GM19372 (cell line): ENCODE results near the gene SMAGP.
"Not testable (repeated sequence)": the region's sequence is repeated elsewhere in the genome, so short reads cannot be mapped to it uniquely, and the experiment has no call there.

Experiments
- ATAC-seq: cut with Tn5 transposase; IDR thresholded peaks from one replicate; pipeline ENCODE4 v1.9.1; 2021; ENCODE audit warnings: mild to moderate bottlenecking, low read depth, moderate library complexity; ENCODE audit not compliant: unreplicated experiment

Gene SMAGP

DNA sequence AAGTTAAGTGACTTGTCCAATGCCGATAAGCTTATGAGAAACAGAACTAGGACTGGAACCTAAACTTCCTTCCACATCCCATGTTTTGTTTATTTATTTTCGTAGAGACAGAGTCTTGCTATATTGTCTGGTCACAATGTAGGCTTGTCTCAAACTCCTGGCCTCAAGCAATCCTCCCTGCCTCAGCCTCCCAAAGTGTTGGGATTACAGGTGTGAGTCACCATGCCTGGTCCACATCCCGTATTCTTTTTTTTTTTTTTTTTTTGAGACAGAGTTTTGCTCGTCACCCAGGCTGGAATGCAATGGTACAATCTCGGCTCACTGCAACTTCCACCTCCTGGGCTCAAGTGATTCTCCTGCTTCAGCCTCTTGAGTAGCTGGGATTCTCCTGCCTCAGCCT is 43.1 kb downstream of the SMAGP start:
- not testable (repeated sequence) for ATAC-seq

DNA sequence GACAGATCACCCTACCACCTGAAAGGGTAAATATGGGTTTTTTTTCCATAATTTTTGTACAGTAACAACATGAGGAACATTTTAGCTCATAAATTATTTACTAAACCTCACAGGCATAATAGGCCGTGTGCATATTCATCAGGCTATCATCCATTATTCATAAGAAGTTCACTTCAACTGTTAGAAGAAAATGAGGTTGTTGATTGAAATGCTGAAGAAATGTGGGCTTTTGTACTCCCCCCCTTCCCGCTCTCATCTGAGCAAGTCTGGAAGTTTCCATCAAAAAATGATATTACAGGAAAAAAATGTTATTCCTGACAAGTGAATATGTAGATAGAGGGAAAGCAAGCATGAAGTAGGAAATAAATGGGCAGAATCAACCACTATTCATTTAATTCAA is 44.4 kb downstream of the SMAGP start:
- ATAC-seq = no peak

DNA sequence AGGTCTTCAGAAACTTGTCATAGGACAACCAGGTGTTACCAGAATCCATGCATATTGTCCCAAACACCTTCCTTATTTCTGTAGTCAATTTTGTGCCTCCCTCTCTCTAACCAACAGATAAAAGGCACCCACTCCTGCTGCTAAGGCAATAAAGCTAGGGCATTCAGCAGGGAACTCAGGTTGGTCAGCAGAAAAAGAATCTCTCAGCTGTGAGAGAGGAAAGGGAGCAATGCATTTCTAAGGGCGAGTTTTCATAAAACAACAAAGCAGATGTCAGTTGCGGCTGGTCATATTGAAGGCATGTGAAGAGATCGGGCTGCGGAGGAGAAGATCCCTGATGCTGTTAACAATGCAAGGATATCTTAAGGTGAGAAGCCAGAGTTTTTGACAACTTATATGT is 45.0 kb downstream of the SMAGP start:
- no peak for ATAC-seq

DNA sequence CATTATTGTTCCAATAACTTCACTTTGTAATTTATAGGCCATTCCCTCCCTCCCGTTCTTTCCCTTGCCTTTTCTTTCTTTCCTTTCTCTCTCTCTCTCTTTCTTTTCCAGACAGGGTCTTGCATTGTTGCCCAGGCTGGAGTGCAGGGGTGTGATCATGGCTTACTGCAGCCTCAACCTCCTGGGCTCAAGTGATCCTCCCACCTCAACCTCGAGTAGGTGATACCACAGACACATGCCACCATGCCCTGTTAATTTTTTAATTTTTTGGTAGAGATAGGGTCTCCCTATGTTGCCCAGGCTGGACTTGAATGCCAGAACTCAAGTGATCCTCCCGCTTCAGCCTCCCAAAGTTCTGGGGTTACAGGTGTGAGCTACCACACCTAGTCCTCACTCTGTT is 45.6 kb downstream of the SMAGP start:
- ATAC-seq = no peak

DNA sequence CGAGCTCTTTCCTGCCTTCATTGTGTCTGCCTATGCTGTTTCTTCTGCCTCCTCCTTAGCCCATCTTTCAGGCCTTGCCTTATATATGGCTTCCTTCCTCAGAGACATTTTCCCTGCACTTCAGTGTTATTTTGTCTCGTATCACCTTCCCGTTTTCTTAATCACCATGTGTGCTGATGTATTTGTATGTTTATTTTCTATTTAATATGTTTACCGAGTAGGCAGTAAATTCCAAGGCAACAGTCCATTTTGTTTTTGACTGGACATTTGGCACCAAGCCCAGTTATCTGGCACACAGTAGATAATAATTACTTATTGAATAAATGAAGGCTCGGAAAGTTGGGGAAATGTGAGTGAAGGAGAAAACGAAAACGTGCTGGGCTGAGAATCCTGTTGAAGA is 47.8 kb downstream of the SMAGP start:
- no peak for ATAC-seq

DNA sequence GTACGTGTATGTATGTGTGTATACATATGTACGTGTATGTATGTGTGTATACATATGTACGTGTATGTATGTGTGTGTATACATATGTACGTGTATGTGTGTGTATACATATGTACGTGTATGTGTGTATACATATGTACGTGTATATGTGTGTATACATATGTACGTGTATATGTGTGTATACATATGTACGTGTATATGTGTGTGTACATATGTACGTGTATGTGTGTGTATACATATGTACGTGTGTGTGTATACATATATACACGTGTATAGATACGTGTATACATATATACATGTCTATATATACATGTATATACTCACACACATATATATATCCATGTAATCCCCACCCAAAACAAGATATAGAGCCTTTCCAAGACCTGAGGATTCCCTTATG is 50.4 kb downstream of the SMAGP start:
- ATAC-seq = not testable (repeated sequence)

DNA sequence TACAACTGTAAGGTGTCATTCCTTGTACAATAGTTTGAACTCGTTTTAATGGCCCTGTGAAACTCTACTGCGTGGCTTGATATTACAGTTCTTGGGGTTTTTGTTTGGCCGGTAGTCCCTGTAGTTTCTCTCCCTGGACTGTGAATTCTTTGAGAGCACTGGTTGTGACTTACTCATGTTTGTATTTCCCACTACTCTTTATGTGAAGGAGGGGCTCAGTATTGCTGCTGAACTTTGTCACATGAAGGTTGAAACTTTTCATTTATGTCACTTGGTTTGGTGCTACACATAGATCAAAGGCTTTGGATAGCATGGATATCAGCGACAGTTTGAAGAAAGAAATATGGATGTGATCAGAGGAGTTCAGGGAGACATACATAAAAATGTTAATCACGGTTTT is 50.9 kb downstream of the SMAGP start:
- ATAC-seq = no peak

DNA sequence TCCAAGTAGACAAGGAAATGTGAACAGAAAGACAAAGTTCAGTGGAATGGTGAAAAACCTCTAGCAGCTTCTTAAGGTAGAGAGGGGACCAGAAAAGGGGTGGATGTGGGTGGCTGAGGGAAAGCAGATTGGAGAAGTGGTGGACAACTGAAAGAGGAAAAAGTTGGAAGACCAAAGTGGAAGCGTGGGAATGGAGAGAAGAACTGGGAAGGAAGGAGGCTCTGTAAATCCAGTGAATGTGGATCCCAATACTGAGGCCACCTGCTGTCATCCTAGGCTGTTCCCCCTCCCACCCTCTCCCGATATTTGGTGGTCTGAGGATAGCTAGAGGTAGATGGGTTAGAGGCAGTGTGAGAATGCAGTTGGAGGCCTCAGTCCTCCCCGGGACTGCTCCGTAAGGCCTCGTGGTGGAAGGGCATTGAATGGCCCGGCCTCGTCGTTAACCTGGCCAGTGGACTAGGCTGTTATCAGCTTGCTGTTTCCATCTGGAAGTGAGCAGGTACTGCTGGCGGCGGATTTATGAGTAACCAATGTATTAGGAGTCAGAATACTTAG is 51.5 kb downstream of the SMAGP start:
- ATAC-seq = no peak

DNA sequence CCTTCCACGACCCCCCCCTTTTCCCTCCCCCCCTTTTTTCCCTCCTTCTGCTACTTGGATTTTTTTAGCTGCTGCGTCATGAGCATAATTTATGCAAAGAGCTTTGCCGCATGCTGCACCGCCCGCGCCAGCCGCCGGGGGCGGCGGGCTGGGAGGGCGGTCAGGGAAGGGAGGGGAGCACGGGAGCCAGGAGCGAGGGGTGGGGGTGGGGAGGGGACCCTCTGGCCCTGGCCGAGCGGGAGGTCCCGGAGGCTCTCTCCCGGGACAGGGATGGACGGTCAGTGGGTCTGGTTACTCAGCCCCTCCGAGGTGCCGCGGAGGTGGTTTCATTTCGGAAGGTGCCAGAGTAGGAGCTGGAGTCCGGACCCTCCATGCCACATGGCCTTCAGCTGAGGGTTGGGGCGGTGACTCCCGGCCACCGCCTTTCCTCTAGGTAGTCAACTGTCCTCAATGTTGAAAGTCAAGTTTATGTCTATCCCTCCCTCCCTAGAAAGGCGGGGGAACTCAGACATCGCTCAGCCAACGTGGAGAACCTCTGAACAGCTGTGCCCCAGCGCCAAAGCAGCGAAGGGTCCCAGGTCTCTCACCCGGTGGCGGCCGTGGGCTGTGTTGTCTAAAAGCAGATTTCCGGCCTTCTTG is 52.1 kb downstream of the SMAGP start, which contains the start of gene POU6F1:
TSS of gene POU6F1 (minus strand) at position 95 of the 639 bp plus-strand sequence. CDS start 11,226 bp downstream, outside the sequence.
- peak; percentile 62 for ATAC-seq

DNA sequence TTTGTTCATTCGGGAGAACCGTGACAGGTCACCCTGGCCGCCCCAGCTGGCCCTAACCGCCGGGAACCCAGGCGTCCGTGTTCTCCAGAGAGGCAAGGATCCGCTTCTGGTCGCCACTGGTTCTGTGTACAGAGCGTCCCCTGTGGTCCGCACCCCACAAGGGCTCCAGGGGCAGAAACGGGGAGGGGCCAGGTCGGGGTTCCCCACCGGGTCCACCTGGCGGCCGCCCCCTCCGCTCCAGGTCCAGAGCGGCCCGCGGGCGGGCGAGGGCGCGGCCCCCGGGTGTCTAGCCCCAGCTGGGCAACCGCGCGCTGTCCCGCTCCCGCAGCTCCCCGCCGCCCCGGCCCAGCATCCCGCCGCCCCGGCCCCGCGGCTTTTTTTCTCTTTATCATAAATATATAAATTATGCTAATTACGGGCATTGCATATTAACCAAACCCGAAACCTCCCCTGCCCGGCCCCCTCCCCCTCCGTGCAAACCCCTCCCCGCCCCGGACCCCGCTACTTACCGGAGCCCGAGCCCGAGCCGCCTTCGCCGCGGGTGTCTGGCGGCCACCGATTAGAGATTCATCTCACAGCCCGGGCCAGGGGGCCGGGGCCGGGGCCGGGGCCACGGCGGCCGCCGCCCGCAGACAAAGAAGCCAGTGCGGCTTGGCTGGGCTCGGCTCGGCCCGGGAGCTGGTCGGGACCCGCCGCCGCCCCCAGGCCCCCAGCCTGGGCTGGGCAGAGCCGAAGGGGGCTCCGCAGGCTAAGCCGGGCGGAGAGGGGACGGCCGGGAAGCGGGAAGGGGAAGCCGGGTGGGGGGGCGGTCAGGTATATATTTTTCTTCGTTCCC is 52.9 kb downstream of the SMAGP start:
- peak; percentile 40 for ATAC-seq

DNA sequence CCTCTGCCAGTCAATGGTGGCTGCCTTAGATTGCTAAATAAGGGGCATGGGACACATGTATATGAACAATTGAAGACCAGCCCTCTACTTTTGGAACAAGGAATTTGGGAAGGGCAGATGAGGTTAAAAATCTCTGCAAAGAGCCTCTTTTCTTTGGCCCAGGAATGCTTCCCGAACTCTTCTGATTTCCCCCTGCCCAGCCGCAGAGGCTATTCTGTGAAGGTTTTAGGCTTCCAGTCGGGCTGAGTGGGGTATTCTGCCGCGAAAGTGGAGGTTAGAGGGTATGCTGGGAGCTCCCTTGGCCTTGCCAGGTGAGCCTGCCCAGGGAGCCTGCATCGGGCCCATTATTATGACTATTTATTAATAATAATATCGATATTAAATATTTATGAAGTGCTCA is 53.6 kb downstream of the SMAGP start:
- no peak for ATAC-seq

DNA sequence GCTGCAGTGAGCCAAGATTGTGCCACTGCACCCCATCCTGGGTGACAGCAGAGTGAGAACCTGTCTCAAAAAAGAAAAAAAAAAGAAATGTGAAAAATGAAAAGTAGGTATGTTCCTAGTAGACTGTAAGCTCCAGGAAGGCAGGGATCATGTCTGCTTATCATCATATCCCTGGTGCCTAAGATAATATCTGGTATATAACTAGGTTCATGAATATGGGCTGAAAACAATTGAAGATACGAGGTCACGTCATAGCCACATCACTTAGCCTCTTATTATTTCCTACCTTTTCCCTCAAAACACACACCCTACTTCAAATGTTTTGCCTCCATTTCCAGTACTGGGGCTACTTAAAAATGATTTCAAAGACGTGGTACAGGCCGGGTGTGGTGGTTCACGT is 55.3 kb downstream of the SMAGP start:
- ATAC-seq = no peak

DNA sequence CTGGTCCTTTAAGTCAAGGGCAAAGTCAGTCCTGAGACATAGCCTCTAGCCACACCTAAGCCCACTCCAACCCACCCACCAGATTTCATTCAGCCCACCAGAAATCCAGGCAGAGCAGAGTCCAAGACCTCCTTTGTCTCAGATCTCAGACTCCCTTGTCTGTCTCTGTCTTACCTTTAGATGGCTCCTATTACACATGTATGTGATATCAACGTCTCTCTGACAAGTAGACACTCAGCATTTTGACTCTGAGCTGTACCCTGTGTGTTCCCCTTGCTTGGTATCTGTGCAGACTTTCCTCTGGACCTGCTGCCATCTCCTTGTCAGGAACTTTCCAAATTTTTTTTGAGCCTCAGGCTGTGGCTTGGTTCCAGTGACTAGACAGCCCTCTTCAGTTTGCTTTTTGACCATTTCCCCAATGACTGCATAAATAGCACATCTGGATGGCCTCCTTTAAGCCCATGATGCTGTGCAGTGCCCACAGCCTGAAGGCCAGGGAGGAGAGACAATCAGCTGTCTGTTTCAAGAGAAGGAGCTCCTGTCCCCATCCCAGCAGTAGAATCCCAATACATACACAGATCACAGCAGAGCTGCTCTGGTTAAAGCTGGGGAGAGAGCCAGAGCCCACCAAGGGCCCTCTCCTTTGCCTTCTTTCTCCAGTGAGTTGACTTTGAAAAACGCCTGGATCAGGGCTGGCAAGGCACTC is 59.4 kb downstream of the SMAGP start:
- no peak for ATAC-seq

DNA sequence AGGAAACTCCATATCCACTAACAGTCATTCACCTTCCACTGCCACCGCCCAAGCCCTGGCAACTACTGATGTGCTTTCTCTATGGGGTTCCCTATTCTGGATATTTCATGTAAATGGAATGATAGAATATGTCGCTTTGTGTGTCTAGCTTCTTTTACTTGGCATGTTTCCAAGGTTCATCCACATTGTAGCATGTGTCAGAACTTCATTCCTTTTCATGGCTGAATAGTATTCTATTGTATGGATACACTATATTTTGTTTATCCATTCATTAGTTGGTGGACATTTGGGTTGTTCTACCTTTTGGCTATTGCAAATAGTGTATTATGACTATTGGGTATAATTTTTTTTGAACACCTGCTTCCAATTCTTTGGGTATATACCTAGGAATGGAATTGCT is 61.0 kb downstream of the SMAGP start:
- ATAC-seq = no peak

DNA sequence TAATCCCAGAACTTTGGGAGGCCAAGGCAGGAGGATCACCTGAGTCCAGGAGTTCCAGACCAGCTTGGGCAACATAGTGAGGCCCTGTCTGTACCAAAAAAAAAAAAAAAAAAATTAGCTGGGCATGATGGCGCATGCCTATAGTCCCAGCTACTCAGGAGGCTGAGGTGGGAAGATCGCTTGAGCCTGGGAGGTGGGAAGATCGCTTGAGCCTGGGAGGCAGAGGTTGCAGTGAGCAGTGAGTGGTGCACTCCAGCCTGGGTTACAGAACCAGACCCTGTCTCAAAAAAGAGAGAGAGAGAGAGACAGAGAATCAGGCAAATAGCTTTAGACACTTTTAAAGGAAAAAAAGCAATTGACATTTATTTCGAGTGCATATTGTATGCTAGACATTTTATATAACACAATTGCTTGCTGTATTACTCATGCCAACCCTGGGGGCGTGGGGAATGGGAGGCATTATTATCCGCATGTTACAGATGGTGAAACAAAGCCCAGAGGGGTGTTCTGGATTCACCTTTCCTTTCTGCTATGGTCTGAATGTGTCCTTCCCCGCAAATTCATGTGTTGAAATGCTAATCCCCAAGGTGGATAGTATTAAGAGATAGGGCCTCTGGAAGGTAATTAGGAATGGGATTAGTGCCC is 62.1 kb downstream of the SMAGP start:
- ATAC-seq = no peak

DNA sequence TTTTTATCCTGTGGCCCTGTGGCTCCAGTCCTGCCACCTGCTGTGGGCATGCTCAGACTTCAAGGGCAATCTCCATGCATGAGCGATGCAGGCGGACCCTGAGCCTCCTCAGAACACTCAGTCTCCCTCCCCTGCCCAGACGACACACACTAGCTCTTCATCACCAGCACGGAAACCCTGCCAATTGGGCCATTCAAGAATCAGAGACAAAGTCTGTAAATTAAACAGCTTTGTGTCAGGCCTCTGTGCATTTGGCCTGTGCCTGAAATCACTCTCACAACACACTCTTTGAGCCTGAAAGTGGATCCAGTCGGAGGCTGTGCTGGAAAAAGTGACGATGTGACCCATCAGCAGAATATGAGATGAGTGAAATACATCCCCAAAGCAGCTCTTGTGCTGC is 64.9 kb downstream of the SMAGP start:
- no peak for ATAC-seq

DNA sequence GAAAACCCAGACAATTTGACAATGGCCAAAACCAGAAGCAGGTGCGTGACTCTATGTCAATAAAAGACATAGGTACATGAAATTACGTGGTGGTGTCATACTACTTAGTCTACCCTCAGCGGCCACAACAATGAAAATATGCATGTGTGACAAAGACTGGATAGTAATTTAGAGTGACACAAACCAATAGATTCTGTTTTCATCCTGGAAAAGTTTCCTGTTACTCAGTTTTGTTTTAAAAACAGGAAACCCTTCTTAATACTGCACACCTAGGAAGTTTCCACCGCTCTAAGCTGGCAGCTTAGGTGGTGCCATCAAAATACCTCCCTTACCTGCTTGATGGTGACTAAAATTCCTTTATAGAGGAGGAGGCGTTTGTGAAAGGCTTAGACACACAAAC is 67.5 kb downstream of the SMAGP start:
- no peak for ATAC-seq

DNA sequence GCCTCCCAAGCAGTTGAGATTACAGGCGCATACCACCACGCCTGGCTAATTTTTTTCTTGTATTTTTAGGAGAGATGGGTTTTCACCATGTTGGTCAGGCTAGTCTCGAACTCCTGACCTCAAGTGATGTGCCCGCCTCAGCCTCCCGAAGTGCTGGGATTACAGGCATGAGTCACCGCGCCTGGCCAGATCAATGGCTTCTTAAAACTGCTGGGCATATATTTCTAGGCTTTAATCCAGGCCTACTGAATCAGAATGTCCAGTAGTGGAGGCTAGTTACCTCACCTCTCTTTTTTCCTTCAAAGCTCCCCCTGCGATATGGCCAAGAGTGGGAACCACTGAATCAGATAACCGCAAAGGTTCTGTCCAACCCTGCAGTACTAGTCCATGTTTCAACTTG is 69.4 kb downstream of the SMAGP start:
- ATAC-seq = no peak

DNA sequence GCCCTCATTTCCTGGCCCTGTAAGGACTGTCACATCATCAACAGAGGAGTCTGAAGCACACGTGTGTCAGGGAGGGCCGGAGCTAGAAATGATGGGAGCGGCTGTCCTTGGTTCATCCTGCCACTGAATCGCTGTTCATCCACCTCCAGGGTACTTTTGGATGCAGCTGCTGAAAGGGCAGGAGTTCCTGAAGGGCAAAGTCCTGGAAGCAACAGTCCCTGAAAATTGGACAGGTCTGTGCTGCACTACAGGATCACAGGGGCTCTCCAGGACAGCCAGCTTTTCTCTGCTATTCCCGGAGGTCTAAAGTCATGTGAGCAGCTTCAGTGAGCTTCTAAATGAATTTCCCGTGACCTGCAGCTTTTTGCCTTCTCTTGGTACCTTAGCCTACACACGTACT is 70.1 kb downstream of the SMAGP start:
- no peak for ATAC-seq

DNA sequence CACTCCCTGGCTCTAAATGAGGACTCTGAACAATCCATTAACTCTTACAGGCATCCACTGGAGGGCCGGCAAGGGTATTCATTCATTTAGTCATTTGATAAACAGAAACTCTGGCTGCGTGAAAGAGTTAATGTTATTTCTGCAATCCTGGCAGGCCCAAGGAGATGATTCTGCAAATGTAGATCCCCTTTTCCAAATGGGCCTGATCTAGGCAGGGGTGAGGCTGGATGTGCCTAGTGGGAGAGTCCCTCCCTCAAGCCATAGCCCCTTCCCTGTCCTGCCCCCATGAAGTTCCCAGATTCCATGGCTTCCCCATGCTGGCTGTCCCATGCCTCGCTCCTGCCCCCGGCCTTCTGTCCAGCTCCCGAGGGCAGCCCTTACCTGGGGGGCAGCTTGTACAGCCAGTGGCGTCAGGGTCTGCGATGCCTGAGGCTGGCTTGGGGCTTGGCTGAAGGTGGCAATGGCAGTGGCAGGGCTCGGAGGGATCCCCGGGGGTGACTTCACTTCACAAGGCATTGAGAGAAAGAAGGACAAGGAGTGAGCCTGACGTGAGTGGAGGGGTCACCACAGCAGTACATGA is 70.8 kb downstream of the SMAGP start:
- ATAC-seq = no peak
